ENCODE results near the gene LUZP2.

DNA sequence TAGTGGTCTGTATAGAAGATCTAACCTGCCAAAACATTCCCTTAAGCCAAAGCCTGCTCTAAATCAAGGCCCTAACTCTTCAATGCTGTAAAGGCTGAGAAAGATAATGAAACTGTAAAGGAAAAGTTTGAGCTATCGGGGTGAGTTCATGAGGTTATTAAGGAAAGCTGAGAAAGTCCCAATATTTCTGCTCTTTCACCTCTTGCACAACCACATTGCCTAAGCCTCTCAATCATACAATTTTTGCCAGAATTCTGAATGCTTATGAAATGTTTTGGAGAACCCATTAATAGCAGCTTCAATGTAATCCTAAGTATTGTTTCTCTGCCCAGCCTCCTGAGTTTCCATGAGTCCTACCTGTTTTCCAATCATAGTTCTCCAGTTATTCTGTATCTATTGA, 373.2 kb downstream of the LUZP2 start:
- TF ChIP-seq, protein P1, sequence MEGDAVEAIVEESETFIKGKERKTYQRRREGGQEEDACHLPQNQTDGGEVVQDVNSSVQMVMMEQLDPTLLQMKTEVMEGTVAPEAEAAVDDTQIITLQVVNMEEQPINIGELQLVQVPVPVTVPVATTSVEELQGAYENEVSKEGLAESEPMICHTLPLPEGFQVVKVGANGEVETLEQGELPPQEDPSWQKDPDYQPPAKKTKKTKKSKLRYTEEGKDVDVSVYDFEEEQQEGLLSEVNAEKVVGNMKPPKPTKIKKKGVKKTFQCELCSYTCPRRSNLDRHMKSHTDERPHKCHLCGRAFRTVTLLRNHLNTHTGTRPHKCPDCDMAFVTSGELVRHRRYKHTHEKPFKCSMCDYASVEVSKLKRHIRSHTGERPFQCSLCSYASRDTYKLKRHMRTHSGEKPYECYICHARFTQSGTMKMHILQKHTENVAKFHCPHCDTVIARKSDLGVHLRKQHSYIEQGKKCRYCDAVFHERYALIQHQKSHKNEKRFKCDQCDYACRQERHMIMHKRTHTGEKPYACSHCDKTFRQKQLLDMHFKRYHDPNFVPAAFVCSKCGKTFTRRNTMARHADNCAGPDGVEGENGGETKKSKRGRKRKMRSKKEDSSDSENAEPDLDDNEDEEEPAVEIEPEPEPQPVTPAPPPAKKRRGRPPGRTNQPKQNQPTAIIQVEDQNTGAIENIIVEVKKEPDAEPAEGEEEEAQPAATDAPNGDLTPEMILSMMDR (conservative IDR thresholded peaks at IDR 0.05; ENCODE audit: low read length), result no peak
- TF ChIP-seq EZH2phosphoT487 (IDR thresholded peaks at IDR 0.05; ENCODE audit: borderline replicate concordance, low read depth, low read length), result no peak
